Stimulated activated CD8-positive, alpha-beta memory T cell treated with anti-CD3 and anti-CD28 coated beads, Interleukin-15, amount 100 ng/mL, for 48 hours (primary cell): ENCODE measurements around the gene IGF2.
A peak's percentile ranks its signal among the peaks of the same experiment; 100 is the strongest.

Source experiments
- DNase-seq, 2 donors: peaks; one replicate each; pipeline ENCODE4 v3.0.0-alpha.2; 2020; ENCODE audit warnings: low read depth in 2 of 2

Gene IGF2

GRCh38 chr11:2169626-2170570, 30.7 kb upstream of the IGF2 start:
- no peak for DNase-seq

DNA sequence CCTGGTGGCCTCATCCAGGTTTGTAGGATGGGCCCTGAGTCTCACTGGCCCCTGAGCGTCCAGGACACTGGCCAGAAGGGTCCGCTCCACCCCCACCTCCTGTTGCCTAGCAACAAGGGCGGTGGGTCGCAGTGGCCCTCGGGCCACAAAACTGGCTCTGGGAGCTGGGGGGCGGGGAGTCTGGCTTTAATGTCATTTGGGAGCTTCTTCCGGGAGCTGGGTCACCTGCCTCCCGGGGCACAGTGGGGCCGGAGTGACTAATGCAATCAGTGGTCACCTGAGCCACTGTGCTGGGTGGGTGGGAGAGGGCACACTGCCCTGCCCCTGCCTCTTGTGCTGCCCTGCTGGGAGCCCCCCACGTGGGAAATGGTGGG, 29.8 kb upstream of the IGF2 start:
- DNase-seq = no peak

- DNase-seq = no peak
These were observed 29.3 kb upstream of the IGF2 start for GRCh38 chr11:2168286-2169004.

DNA sequence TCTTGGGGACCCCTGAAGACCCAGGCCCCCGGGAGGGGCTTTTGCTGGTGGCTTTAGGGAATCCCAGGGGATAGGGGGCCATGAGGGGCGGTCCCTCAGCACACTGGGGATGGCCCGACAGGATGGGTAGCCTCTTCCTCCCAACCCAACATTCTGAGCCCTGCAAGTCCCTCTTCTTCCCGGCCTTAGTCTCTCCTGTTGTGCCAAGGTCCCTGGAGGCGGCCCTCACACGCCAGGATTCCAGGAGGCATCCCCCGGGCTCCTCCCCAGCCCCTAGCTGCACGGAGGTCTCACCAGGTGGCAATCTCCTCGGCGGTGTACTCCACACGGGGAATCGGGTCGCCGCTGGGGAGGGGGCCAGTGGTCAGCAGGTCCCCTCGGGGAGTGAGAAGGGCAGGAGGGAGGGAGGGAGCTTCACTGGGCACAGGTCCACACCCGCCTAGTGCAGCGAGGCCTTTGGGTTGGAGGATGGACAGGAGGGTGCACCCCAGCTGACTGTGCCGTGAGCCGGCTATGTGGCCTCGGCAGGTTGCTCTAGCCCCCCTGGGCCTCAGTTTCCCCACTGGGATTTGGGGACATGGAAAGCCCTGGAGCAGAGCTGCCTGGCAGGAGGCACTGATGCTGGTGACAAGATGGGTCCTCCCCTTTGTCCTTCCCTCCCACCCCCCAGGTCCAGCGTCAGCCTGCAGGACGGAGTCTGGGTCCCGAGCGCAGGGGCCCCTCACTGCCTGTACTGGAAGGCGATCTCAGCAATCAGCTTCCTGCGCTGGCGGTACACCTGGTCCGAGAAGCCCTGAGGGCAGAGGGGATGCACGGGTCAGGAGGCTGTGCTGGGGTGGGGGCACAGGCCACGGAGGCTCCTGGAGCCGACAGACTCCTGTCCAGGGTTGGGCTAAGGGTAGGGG, 28.2 kb upstream of the IGF2 start:
- no peak for DNase-seq

DNA sequence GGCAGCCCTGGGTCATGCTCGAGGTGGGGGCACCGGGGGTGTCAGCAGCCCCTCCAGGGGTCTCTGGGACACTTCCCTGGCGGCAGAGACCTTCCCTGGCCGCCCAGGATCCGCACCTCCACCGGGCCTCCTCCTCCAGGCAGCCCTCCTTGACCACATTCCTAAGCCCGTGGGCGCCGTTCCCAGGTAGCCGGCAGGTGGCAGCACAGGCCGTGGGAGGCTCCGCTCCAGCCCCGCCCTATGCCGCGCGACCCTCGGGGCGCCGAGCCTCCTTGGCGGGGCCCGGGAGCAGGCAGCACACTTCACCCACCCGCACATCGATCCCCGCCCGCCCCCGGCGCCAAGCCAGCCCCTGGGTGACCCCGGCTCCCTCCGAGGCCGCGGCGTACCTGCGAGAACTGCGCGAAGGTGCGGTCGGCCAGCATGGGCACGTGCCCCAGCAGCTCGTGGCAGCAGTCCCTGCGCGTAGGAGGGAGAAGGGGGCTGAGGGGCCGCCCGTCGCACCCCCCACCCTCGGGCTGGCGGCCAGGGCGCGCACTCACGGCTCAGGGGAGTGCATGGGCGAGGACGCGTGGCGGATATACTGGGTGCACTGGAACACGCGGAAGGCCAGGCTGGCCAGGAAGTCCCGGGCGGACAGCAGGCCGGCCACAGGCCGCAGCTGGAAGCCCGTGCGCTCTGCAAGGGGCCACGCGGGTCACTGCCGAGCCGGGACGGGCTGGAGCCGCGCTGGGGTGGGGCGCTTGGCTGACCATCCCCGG, 27.1 kb upstream of the IGF2 start:
- DNase-seq = no peak

- DNase-seq = no peak
These were observed 26.4 kb upstream of the IGF2 start for GRCh38 chr11:2165571-2165970.

GRCh38 chr11:2164861-2165555, 25.8 kb upstream of the IGF2 start:
- DNase-seq = no peak

DNA sequence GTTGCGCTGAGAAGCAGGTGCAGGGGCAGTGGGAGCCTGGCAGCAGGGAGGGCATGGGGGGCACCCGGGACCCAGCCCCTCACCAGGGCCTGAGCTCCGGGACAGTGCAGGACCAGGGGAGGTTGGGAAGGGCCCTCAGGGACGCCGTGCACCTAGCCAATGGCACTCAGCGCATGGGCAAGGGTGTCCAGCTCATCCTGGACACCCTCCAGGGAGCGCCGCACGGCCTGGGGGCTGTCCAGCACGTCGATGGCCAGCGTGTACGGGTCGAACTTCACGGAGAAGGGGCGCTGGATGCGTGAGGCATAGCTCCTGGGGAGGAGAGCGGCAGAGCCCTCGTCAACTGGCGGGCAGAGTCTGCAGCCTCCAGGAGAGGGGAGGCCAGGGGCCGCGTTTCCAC, 24.9 kb upstream of the IGF2 start:
- DNase-seq = no peak

- DNase-seq = no peak
These were observed 24.3 kb upstream of the IGF2 start for GRCh38 chr11:2163428-2163978.

DNA sequence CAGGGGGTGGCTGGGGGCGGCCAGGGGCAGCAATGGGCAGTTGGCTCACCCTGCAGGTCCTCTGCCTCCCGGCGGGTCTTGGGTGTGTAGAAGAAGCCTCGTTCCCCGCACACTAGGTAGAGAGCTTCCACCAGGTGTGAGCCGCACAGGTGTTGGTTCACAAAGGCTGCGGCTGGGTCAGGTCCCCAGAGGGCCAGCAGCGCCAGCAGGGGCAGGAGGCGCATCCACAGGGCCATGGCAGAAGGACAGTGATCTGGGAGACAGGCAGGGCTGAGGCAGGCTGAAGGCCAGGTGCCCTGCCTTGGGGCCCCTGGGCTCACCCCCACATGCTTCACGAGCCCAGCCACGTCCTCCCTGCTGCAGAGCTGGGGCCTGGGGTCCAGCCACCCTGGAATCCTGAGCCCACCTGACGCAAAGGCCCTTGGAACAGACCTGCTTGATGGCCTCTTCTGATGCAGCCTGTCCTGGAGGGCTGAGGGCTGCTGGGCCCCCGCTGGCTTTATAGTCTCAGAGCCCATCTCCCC, 21.6 kb upstream of the IGF2 start, which contains the start of gene INS:
TSS of gene INS (minus strand) at position 474 of the 524 bp plus-strand sequence. CDS start at position 236, 238 bp downstream.
- no peak for DNase-seq

- DNase-seq = no peak
These were observed 20.6 kb upstream of the IGF2 start for GRCh38 chr11:2159536-2160413.

DNA sequence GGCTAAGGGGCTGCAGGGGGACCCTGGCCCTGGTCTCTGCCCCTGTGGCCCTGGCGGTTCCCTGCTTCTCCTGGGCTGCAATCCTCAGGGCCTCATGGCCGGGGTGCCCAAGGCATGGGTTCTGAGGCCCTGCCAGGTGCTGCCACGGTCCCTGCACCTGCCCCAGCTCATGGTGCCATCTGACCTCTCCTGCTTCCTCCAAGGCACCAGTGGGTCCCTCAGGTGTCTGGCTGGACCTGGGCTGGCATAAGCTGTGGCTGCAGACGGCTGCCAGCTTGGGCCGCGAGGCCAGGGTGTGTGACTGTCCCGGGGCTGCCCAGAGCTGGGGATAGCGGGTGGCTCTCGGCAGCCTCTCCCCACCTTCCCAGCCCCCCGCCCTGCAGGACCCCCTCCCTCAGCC, 19.8 kb upstream of the IGF2 start:
- DNase-seq = no peak

DNA sequence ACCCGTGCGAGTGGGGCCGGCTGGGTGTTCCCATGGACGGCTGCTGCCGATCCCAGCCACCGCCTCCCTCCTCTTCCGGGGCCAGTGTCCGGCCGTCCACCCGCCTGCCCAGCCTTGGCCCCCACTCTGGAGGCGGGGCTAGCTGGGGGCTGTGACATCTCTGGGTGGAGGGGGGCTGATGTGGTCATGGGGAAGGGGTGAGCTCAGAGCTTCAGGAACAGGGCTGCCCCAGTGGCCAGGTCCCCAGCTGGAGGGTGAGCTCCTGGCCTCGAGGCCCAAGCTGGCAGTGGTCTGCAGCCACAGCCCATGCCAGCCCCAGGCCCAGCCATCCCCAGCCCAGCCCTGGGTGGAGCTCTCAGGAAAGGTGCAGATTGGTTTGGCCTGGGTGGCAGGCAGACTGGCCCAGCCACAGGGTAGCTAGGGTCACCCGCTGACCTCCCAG, 19.1 kb upstream of the IGF2 start:
- no peak for DNase-seq

DNA sequence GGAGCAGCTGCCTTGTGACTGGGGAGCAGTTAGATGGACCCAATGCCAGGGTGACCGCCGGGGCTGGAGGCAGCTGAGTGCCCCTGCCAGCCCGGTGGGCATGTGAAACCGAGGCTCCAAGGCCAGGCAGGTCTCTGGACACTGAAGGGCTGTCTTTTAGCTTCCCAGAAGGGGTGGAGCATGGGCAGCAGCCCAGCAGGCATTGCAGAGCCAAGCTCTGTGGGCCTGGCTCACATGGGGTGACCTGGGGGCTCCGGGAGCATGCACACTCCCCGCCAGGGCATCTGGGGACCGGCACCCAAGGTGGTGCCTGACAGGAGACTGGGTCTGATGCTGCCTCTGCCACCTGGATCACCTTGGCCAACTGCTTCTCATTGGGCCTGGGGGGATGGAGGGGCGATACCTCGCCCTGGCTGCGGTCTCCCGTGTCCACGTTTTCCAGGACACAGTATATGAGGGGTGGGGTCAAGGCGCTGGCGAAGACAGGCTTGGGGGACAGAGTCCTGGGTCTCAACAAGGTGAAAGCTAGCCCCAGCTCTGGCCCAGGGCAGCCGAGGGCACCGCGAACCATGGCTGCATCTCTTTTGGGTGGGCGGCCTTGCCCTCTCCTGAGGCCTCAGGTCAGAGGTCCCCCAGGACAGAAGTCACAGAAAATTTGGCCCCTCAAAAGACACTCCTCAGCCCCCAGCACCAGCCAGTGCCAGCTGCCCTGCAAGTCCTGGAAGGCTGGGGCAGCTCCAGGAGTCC, 18.3 kb upstream of the IGF2 start:
- DNase-seq = no peak

- DNase-seq = peak; percentile 31 to 39
These were observed 17.4 kb upstream of the IGF2 start for GRCh38 chr11:2156416-2157182.

- no peak for DNase-seq
These were observed 16.3 kb upstream of the IGF2 start for GRCh38 chr11:2155511-2155910.

DNA sequence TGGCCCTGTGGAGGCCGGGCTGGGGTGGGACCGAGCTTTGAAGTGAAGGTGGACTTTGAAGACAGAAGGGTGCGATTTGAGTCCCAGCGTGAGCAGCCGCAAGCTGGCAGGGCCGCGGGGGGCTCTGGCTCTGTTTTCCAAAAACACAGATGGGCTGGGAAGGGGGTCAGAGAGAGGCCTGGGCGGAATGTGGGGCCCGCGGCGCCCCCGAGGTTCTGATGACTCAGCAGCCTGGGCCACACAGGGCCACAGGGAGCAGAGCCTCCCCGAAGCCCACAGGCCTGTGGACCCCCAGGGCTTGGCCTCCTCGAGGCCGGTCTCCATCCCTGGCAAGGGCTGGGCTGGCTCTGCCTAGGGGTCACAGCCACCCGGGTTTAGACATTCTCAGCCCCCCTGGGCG, 15.7 kb upstream of the IGF2 start:
- no peak for DNase-seq
